GM23248 (cell line): ENCODE data around the gene PMPCA. TPM values are rescaled to one million over a fixed set of nuclear protein-coding genes. Genes with fewer than 3 reads are reported as not detected.
"Not testable (repeated sequence)": the region's sequence is repeated elsewhere in the genome, so short reads cannot be mapped to it uniquely, and the experiment has no call there.

ENCODE experiments used
- DNase-seq: peaks from one replicate; pipeline ENCODE4 v3.0.0-alpha.2; 2015
- H2AFZ ChIP-seq: fragments of 200-600 bp; sonication (generic); 2 replicates; pipeline ENCODE4 v1.6.1; 2016; ENCODE audit warnings: antibody characterized with exemption
- H3F3A ChIP-seq: fragments of 200-600 bp; sonication (generic); 2 replicates; pipeline ENCODE4 v1.6.1; 2016; ENCODE audit warnings: mild to moderate bottlenecking, antibody characterized with exemption, mixed run types; ENCODE audit not compliant: insufficient read depth
- H3K27ac ChIP-seq: fragments of 200-600 bp; sonication (generic); 2 replicates; pipeline ENCODE4 v1.5.1; 2016; ENCODE audit warnings: mild to moderate bottlenecking
- H3K27me3 ChIP-seq: fragments of 200-600 bp; sonication (generic); replicated peaks from 2 replicates; pipeline ENCODE4 v1.6.1; 2016; ENCODE audit warnings: mild to moderate bottlenecking; ENCODE audit not compliant: insufficient read depth
- H3K36me3 ChIP-seq: fragments of 200-600 bp; sonication (generic); 2 replicates; pipeline ENCODE4 v1.6.1; 2016; ENCODE audit warnings: low read depth, mild to moderate bottlenecking
- H3K4me1 ChIP-seq: fragments of 200-600 bp; sonication (generic); 2 replicates; pipeline ENCODE4 v1.6.1; 2016; ENCODE audit warnings: mild to moderate bottlenecking; ENCODE audit not compliant: insufficient read depth
- H3K4me2 ChIP-seq: fragments of 200-600 bp; sonication (generic); one replicate; pipeline ENCODE4 v1.6.1; 2016; ENCODE audit warnings: mild to moderate bottlenecking; ENCODE audit not compliant: unreplicated experiment
- H3K4me3 ChIP-seq: fragments of 200-600 bp; sonication (generic); 2 replicates; pipeline ENCODE4 v1.5.1; 2016; ENCODE audit warnings: mild to moderate bottlenecking
- H3K79me2 ChIP-seq: fragments of 200-600 bp; sonication (generic); 2 replicates; pipeline ENCODE4 v1.6.1; 2016; ENCODE audit warnings: mild to moderate bottlenecking; ENCODE audit not compliant: insufficient read depth
- H3K9ac ChIP-seq: fragments of 200-600 bp; sonication (generic); 2 replicates; pipeline ENCODE4 v1.6.1; 2016; ENCODE audit warnings: mild to moderate bottlenecking
- H3K9me2 ChIP-seq: fragments of 200-600 bp; sonication (generic); 2 replicates; pipeline ENCODE4 v1.6.1; 2016; ENCODE audit warnings: mixed run types, mild to moderate bottlenecking, moderate library complexity; ENCODE audit not compliant: insufficient read depth
- H3K9me3 ChIP-seq: fragments of 200-600 bp; sonication (generic); one replicate; pipeline ENCODE4 v1.6.1; 2017; ENCODE audit warnings: low read depth
- H4K20me1 ChIP-seq: fragments of 200-600 bp; sonication (generic); 2 replicates; pipeline ENCODE4 v1.6.0; 2016; ENCODE audit not compliant: insufficient read depth
- EZH2 ChIP-seq: fragments of 200-600 bp; sonication (generic); IDR thresholded peaks from 2 replicates; pipeline ENCODE4 v1.6.1; 2018; ENCODE audit warnings: antibody characterized with exemption, mild to moderate bottlenecking; ENCODE audit not compliant: insufficient read depth, poor library complexity, severe bottlenecking
- EZH2phosphoT487 ChIP-seq: fragments of 200-600 bp; sonication (generic); IDR thresholded peaks from 2 replicates; pipeline ENCODE4 v1.6.1; 2018; ENCODE audit warnings: antibody characterized with exemption, moderate library complexity, mild to moderate bottlenecking, low read depth; ENCODE audit not compliant: insufficient read depth
- WGBS, 2 experiments: methylation state at CpG; one replicate each; pipeline ENCODE4 v1.1.6; 2015 to 2017; ENCODE audit warnings: low lambda C conversion rate in 2 of 2, low coverage in 1 of 2; ENCODE audit errors: missing lambda C conversion rate in 2 of 2; 5-methylcytosine and 5-hydroxymethylcytosine counted together
- in situ Hi-C: fragments of 300-500 bp; cut with MboI; formaldehyde crosslinking; loops from 2 replicates; pipeline ENCODE4 v1.15.0; 2020
- polyA plus RNA-seq: library from polyadenylated mRNA; unstranded; fragments of >200 nt; fragmentation: Nextera tagmentation; extraction: Ambion mirVana; gene quantifications from 2 replicates; pipeline ENCODE4 v1.2.1, GENCODE V29; 2016
- total RNA-seq: library from RNA; depleted of rRNA; stranded (reverse); fragments of >200 nt; shearing (Covaris generic); gene quantifications from 2 replicates; pipeline ENCODE4 v1.2.3, GENCODE V29; 2014

The PMPCA gene
- total and polyA plus RNA-seq, 2 experiments from 2014 or later, result 58.7 to 77.4 TPM

DNA sequence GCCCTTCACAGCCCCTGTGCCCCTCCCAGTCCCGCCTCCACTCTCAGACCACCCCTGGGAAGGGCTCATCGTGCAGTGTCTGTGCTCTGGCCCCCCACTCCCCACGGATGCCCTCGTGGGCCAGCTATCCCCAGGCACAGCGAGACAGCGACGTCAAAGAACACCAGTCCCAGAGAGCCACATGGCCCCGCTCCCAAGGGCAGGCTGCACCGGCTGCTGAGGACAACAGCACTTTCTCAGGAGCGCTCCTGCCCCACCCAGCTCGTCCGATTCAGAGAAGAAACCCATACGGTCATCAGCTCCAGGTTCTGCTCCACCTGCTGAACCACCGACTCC lies 5.7 kb upstream of the PMPCA start:
- Histone ChIP-seq H3K9ac (no peak overlapping the region), H3K79me2 (peaks cover 16% of the 10 kb centered on the region), H3K4me3 (no peak overlapping the region), H3K36me3 (peaks cover 4% of the 10 kb centered on the region; the same call in 1 of the 2 replicates), H3K9me2 (no peaks in the 10 kb centered on the region), H3F3A (peaks cover 10% of the 10 kb centered on the region; the same call in 1 of the 2 replicates), H3K4me1 (peaks cover 5% of the 10 kb centered on the region; the same call in 1 of the 2 replicates), H3K4me2 (no peak overlapping the region), H2AFZ (no peak overlapping the region), H4K20me1 (no peaks in the 10 kb centered on the region), H3K9me3 (no peaks in the 10 kb centered on the region), H3K27me3 (no peaks in the 10 kb centered on the region), H3K27ac (no peak overlapping the region)
- in situ Hi-C loops, result no loop called here
- TF ChIP-seq EZH2 (no peak), EZH2phosphoT487 (no peak)
- DNase-seq, result no peak
- 88 to 90% methylated on average over 12 to 13 of the region's 14 CpGs for WGBS, 2 experiments

DNA sequence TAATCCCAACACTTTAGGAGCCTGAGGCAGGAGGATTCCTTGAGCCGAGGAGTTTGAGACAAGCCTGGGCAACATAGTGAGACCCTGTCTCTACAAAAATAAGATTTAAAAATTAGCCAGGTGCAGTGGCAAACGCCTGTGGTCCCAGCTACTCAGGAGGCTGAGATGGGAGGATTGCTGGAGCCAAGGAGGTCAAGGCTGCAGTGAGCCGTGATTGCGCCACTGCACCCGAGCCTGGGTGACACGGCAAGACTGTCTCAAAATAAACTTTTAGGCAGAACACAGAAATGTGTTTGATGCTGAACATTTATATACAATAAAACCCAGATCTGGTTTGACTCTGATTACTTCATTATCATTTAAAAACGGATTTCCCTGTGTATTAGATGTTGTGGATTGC lies 5.0 kb upstream of the PMPCA start:
- peaks cover 5% of the 10 kb centered on the region; the same call in 1 of the 2 replicates for H3K4me1 ChIP-seq
- H2AFZ ChIP-seq, result no peak overlapping the region
- no peak overlapping the region for H3K9ac ChIP-seq
- H3K9me3 ChIP-seq, result no peaks in the 10 kb centered on the region
- no peak overlapping the region for H3K27ac ChIP-seq
- no peaks in the 10 kb centered on the region for H3K27me3 ChIP-seq
- no peaks in the 10 kb centered on the region for H4K20me1 ChIP-seq
- H3K79me2 ChIP-seq, result peaks cover 18% of the 10 kb centered on the region
- no peak for DNase-seq
- peaks cover 4% of the 10 kb centered on the region; the same call in 1 of the 2 replicates for H3K36me3 ChIP-seq
- H3K4me3 ChIP-seq, result no peak overlapping the region
- in situ Hi-C loops, result no loop called here
- WGBS, 2 experiments, result 92 to 96% methylated on average over 7 of the region's 7 CpGs
- TF ChIP-seq EZH2 (no peak), EZH2phosphoT487 (no peak)
- peaks cover 10% of the 10 kb centered on the region; the same call in 1 of the 2 replicates for H3F3A ChIP-seq
- H3K4me2 ChIP-seq, result no peak overlapping the region
- H3K9me2 ChIP-seq, result no peaks in the 10 kb centered on the region

DNA sequence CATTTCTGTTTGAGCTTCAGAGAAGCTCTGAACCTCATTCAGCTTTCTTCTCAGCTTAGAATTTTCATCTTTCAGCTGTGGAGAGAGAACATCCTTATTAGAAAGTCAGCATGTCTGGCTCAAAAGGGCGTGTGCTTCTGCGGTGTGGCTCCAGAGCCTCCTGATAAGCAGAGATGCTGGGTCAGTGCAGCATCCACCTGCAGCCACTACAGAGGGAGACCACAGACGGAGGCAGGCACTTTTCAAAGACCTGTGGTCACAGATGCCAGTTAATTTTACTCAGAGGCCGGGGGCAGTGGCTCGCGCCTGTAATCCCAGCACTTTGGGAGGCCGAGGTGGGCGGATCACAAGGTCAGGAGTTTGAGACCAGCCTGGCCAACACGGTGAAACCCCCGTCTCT lies 4.6 kb upstream of the PMPCA start:
- H3K4me1 ChIP-seq, H3K9me3 ChIP-seq, H2AFZ ChIP-seq, H3K27me3 ChIP-seq, H3K4me2 ChIP-seq, H3K27ac ChIP-seq, H4K20me1 ChIP-seq, H3K9ac ChIP-seq, H3K36me3 ChIP-seq, H3K4me3 ChIP-seq, DNase-seq, in situ Hi-C loops, H3K9me2 ChIP-seq: not testable (repeated sequence)
- peaks cover 10% of the 10 kb centered on the region; the same call in 1 of the 2 replicates for H3F3A ChIP-seq
- WGBS, 2 experiments, result 90 to 93% methylated on average over 10 of the region's 10 CpGs
- H3K79me2 ChIP-seq, result peaks cover 22% of the 10 kb centered on the region

DNA sequence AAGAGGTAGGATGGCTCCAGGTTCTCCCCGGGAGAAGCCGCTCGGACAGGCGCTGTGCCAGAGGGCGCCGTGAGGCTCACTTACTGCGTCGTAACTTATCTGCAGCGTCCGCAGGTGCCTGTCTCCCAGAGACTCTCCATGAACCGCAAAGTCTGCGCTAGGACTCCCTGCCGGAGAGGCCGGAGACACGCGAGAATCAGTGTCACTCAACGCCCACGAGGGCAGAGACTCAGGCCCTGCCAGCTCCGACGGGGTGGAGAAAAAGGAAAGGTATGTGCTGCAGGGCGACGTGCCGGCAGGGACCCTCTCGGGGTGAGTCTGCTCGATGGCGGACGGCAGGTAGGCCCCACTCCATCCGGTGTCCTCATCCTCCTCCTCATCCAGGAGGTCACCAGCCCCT lies 3.4 kb upstream of the PMPCA start:
- H3K4me2 ChIP-seq, H3K27ac ChIP-seq, H3K27me3 ChIP-seq, H2AFZ ChIP-seq, H3K4me3 ChIP-seq, H3K9ac ChIP-seq, in situ Hi-C loops, DNase-seq, H4K20me1 ChIP-seq, H3K9me2 ChIP-seq, H3K9me3 ChIP-seq, H3K36me3 ChIP-seq, H3F3A ChIP-seq: not testable (repeated sequence)
- Histone ChIP-seq H3K4me1 (peaks cover 13% of the 10 kb centered on the region), H3K79me2 (peaks cover 34% of the 10 kb centered on the region)
- 95% methylated on average over 27 to 28 of the region's 28 CpGs for WGBS, 2 experiments

GRCh38 chr9:136407911-136408310 lies 2.5 kb upstream of the PMPCA start:
- 90 to 93% methylated on average over 7 of the region's 7 CpGs for WGBS, 2 experiments
- Histone ChIP-seq H2AFZ (no peak overlapping the region), H3K4me1 (peaks cover 19% of the 10 kb centered on the region), H3K4me3 (no peak overlapping the region), H3K9me3 (no peaks in the 10 kb centered on the region), H4K20me1 (0 out of 2 replicates have a peak, but pooled peaks cover 3% of the 10 kb centered on the region), H3K4me2 (no peak overlapping the region), H3F3A (no peaks in the 10 kb centered on the region), H3K27me3 (no peaks in the 10 kb centered on the region), H3K36me3 (peaks cover 14% of the 10 kb centered on the region; the same call in 1 of the 2 replicates), H3K79me2 (peaks cover 43% of the 10 kb centered on the region), H3K9me2 (no peaks in the 10 kb centered on the region), H3K27ac (no peak overlapping the region), H3K9ac (no peak overlapping the region)
- no peak for TF ChIP-seq EZH2
- TF ChIP-seq EZH2phosphoT487, result no peak
- no peak for DNase-seq
- in situ Hi-C loops, result no loop called here
